NT2/D1 (cell line): ENCODE results near the gene ADISSP.

Source experiments
- SUZ12 ChIP-seq: IDR thresholded peaks from 2 replicates; pipeline ENCODE4 v1.6.1; 2011; ENCODE audit not compliant: insufficient read length, insufficient read depth; ENCODE audit errors: extremely low read depth
- YY1 ChIP-seq: IDR thresholded peaks from 2 replicates; pipeline ENCODE4 v1.6.1; 2011; ENCODE audit not compliant: insufficient read length, insufficient read depth
- ZNF274 ChIP-seq: IDR thresholded peaks from 2 replicates; pipeline ENCODE4 v1.6.1; 2011; ENCODE audit warnings: mild to moderate bottlenecking, low read depth, low read length

DNA sequence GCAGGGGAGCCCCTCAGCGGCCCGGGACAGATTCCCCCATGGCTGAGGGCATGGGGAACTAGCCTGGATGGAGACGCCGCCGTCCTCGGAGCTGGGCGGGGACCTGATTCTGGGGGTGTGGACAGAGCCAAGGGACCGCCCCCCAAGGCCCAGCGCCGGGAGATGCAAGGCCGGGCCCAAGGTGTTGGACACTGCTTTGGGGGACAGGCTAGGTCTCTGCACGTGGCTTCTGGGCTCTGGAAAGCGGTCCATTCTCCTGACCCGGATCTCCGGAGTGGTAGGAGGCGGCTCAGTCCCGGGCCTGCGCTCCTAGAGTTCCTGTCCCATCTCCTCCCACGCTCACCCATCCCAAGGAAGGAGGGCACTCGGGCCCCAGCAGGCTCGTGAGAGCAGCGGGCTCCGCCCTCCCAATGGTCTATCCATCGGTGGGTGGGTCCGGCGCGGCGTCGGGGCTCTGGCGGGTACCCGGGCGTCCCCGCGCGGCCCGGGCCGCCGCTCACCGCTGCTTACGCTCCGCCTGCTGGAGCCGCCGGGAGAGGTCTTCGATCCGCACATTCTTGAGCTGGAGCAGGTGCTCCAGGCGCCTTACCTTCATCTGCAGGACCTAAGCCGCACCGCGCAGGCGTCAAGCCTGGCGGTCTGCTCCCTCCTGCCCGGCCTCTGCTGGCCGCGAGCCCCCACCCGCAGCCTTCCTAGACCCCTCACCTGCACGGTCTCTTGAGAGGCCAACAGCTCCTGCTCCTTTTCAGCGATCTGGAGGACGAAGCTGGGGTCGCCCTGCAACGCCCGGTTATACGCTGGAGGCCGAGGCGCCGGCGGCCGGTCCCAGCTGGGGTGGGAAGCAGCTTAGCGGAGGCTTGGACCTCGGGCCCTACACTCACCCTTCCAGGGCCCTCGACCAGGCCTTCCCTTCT, 10.4 kb upstream of the ADISSP start:
- TF ChIP-seq ZNF274 (no peak), YY1 (no peak), SUZ12 (peak; percentile 47)
